AG04450 (cell line): ENCODE results near the gene SBK1. TPM values are rescaled to one million over a fixed set of nuclear protein-coding genes. Genes with fewer than 3 reads are reported as not detected.
"Not testable (repeated sequence)": the region's sequence is repeated elsewhere in the genome, so short reads cannot be mapped to it uniquely, and the experiment has no call there.

Source experiments
- CTCF ChIA-PET: fragments of 300-600, 350-600 bp; formaldehyde crosslinking; extraction: SDS; loops from one replicate; lab custom pipeline; 2022; ENCODE audit warnings: antibody characterized with exemption, inconsistent platforms; lab: Charles Lee
- POLR2A ChIA-PET: fragments of 350-600 bp; formaldehyde crosslinking; extraction: SDS; loops from one replicate; lab custom pipeline; 2021; ENCODE audit warnings: antibody characterized with exemption, inconsistent platforms; lab: Yijun Ruan, JAX
- DNase-seq: peaks from one replicate; pipeline ENCODE4 v3.0.0-alpha.2; 2011; ENCODE audit warnings: low read depth, low spot score
- H3K27ac ChIP-seq: one replicate; pipeline ENCODE4 v1.5.1; 2012; ENCODE audit warnings: low read depth, low read length, control low read depth
- H3K27me3 ChIP-seq: one replicate; pipeline ENCODE4 v1.6.0; 2012; ENCODE audit warnings: low read length; ENCODE audit not compliant: control insufficient read depth, insufficient read depth
- H3K4me3 ChIP-seq: 2 replicates; pipeline ENCODE4 v1.5.1; 2011; ENCODE audit warnings: mild to moderate bottlenecking, low read depth, low read length, control low read depth
- H3K9me3 ChIP-seq: 2 replicates; pipeline ENCODE4 v1.5.1; 2012; ENCODE audit warnings: low read length; ENCODE audit not compliant: control insufficient read depth, insufficient read depth
- polyA minus RNA-seq: library from RNA; depleted of rRNA, polyadenylated mRNA; stranded (reverse); fragments of >200 nt; gene quantifications from 2 replicates; pipeline ENCODE4 v1.2.3, GENCODE V29; 2011; rRNA and poly(A)+ RNA removed
- polyA plus RNA-seq: library from polyadenylated mRNA; depleted of rRNA; stranded (reverse); fragments of >200 nt; gene quantifications from 2 replicates; pipeline ENCODE4 v1.2.3, GENCODE V29; 2011; rRNA removed
- TF ChIP-seq, protein P1 (sequence below): IDR thresholded peaks from 2 replicates; pipeline ENCODE4 v1.5.1; 2011; ENCODE audit warnings: low read depth, low read length, control low read depth, inconsistent platforms

Gene SBK1
- polyA plus RNA-seq = 0.01 and 0.02 TPM in 2 replicates
- not detected in 2 replicates for polyA minus RNA-seq

GRCh38 chr16:28291651-28292626, at the start of gene SBK1:
Gene SBK1 (plus strand): TSS chr16:28292525. CDS start chr16:28317392, 24,867 bp downstream.
- ChIA-PET POLR2A (interaction anchor here (0.6 kb wide), 1 partner anchor 318 kb away, joined by 4 read pairs; the partner anchor contains the start of gene SULT1A1), CTCF (interaction anchor here (0.6 to 1.0 kb wide), 2 partner anchors 14 to 54 kb away, joined by 3 read pairs; no protein-coding TSS in a partner anchor)
- Histone ChIP-seq H3K4me3 (peak within 1 kb of the TSS; percentile 59), H3K27me3 (peaks cover 44% of the 10 kb centered on the region), H3K27ac (no peak within 1 kb of the TSS), H3K9me3 (no peaks in the 10 kb centered on the region)
- TF ChIP-seq, protein P1, sequence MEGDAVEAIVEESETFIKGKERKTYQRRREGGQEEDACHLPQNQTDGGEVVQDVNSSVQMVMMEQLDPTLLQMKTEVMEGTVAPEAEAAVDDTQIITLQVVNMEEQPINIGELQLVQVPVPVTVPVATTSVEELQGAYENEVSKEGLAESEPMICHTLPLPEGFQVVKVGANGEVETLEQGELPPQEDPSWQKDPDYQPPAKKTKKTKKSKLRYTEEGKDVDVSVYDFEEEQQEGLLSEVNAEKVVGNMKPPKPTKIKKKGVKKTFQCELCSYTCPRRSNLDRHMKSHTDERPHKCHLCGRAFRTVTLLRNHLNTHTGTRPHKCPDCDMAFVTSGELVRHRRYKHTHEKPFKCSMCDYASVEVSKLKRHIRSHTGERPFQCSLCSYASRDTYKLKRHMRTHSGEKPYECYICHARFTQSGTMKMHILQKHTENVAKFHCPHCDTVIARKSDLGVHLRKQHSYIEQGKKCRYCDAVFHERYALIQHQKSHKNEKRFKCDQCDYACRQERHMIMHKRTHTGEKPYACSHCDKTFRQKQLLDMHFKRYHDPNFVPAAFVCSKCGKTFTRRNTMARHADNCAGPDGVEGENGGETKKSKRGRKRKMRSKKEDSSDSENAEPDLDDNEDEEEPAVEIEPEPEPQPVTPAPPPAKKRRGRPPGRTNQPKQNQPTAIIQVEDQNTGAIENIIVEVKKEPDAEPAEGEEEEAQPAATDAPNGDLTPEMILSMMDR = no peak
- no peak for DNase-seq

- H3K27ac ChIP-seq, CTCF ChIA-PET, H3K27me3 ChIP-seq, POLR2A ChIA-PET, H3K4me3 ChIP-seq, H3K9me3 ChIP-seq, DNase-seq: not testable (repeated sequence)
Observed at GRCh38 chr16:28249483-28249882, 42.8 kb upstream of the SBK1 start.

GRCh38 chr16:28250999-28251398, 41.3 kb upstream of the SBK1 start:
- H3K4me3 ChIP-seq = no peak overlapping the region
- POLR2A ChIA-PET = no interaction called here
- no peak overlapping the region for H3K27ac ChIP-seq
- TF ChIP-seq, protein P1 = no peak
- H3K27me3 ChIP-seq = no peaks in the 10 kb centered on the region
- H3K9me3 ChIP-seq = no peaks in the 10 kb centered on the region
- CTCF ChIA-PET = no interaction called here
- DNase-seq = no peak

GRCh38 chr16:28254158-28254557, 38.2 kb upstream of the SBK1 start:
- ChIA-PET CTCF (no interaction called here), POLR2A (no interaction called here)
- TF ChIP-seq, protein P1 = no peak

DNA sequence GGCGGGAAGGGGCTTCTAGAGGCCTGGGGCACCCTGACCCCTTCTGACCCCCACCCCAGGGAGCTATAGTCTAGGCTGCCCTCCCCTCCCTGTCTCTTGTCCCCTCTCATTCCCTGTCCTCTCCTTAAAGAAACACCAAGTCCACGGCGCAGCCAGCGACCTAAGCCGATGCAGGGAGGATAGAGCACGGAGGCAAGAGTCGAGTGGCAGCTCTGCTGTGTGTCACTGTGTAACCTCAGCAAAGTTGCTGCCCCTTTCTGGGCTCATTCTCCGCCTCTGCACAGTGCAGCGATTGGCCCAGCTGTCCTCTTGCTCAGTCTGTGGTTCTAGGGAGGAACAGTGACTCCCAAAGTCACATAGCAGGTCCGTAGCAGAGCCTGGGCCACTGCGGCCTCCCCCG, 36.5 kb upstream of the SBK1 start:
- DNase-seq = no peak
- CTCF ChIA-PET = no interaction called here
- H3K27me3 ChIP-seq = peaks cover 23% of the 10 kb centered on the region
- H3K9me3 ChIP-seq = no peaks in the 10 kb centered on the region; the same call in 1 of the 2 replicates
- H3K4me3 ChIP-seq = no peak overlapping the region
- no peak overlapping the region for H3K27ac ChIP-seq
- POLR2A ChIA-PET = no interaction called here
- TF ChIP-seq, protein P1 = no peak

More at GRCh38 chr16:28254158-28254557, 38.2 kb upstream of the SBK1 start:
- Histone ChIP-seq H3K4me3 (no peak overlapping the region), H3K27ac (no peak overlapping the region), H3K27me3 (peaks cover 14% of the 10 kb centered on the region), H3K9me3 (no peaks in the 10 kb centered on the region; the same call in 1 of the 2 replicates)
- DNase-seq = no peak
